GM21619 (cell line): Measurements from ENCODE around the gene MYLK.

Experiments
- ATAC-seq: cut with Tn5 transposase; IDR thresholded peaks from one replicate; pipeline ENCODE4 v1.9.1; 2021; ENCODE audit not compliant: unreplicated experiment

Gene MYLK

DNA sequence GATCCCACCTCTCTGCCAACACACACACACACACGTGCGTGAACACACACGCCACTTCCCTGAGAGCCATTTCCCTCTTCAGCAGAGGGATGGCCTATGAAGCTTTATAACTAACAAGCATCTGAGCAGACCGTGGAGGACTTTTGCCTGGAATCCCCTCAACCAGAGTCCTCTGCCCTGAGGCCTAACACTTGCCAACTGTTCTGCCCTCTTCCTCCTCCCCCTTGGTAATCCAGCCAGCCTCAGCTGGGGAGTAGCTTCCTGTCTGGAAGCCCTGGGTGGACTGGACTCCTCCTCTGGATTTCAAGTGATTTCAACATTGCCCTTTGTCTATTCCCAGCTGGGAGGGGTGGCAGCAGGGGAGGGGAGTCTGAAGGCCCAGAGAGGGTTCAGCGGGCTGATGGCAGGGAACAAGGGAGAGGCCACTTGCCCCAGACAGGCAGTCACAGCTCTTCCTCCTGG lies 230.9 kb downstream of the MYLK start:
- no peak for ATAC-seq

DNA sequence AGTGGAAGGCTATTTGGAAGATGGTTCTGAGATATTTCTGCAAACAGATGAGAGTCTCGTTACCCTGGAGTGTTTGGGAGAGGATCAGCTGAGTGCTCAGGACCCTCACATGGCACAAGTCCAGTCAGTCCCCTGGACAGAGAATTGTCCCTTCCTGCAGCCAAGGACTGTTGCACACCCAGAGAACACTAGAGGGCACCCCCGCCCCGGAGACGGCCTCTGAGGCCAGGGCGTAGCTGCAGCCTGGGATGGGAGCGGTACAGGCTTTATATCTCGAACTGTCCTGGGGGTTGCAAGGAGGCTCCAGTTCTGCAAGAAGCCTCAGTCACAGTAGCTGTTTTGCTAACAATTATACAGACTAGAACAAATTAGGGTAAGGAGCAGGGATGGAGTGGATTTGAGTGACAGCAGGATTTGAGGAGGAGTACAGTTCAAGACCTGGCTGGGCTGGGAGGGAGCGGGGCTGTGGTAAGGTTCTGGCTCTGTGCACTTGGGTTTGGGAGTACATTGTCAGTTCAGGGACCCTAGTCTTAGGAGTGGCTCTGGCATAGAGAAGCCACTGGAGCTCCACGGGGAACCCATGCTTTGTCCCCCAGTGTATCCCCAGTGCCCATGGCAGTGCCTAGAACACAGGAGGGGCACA lies 231.7 kb downstream of the MYLK start:
- no peak for ATAC-seq

DNA sequence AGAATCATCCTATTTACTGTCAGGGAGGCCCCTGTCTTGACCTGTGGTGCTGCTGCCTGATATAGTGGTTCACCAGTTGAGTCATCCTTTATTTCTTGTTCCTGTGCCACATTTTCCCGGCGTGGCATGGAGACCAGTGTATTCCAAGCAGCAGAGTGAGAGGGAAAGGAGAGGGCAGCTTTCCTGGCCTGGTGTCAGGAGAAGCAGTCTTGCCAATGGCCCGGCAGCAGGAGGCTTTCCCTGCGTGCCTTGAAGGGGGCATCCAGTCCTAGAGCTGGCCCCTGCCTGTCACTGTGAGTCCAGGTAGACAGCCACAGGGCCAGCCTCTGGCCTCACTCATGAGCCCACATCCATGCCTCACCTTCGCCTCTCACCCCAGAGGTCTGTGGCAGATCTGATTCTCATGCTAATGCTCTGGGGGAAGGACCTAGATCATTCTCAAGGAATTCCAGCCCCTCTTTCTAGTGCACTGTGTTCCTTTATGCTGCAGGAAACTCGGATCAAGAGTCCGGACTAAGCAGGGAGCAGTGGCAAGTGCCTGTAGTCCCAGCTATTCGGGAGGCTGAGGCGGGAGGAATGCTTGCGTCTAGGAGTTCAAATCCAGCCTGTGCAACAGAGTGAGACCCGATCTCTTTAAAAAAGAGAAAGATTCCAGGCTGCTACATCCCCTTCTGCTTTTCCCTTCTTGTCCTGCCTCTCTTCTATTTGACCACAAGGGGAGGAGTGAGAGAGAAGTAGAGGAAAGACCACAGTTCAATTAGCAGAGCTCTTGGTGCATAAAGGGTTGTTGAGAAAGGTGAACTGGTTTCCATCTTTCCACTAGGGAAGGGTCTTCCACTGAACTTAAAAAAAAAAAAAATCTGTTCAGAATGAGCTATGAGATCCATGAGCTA lies 232.4 kb downstream of the MYLK start:
- no peak for ATAC-seq

DNA sequence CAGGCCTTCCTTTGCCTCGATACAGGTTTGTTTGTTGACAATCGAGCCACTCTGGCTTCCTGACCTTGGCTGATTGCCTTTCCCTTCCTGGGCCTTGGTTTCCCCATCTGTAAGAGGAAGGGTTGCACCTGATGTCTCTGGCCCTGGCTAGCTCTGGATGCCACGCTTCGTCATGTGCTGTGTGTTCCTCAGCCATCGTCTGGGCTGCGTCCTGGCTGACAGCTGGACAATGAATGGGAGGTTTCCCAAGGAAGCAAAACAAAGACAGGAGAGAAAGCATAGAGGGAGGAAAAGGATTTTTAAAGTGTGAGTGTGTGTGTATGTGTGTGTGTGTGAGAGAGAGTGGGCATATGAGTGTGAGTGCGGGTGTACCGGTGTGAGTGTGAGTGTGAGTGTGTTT lies 234.0 kb downstream of the MYLK start:
- ATAC-seq, result no peak

DNA sequence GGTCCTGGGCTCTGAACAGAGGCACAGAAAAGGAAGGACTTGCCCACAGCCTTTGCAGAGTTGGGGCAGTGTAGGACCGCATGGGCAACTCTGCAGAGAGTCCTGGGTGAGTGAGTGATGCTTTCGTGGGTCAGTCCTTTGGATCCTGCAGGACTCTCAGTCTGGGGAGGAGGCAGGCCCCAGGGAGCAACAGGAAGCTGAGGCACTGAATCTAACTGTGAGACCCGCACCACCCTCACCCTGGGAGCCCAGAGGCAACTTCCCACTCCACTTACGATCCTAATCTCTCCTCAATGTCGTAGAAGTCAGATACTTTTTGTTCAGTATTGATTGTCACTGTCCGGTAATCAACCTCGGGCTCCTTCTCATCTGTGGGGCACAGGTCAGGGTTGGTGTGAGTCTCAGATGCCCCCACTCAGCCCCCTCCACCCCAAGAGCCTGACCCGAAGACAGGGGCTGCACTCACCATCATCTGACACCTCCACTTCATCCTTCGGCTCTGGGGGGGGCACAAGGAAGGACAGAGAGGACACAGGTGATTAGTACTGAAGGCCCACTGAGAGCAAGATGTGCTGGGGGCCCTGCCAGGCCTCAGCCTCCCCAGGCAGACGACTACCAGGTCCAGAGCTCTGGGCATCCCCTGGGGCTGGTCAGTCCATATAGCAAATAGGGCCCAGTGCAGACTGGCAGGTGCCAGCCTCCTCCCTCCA lies 235.3 kb downstream of the MYLK start:
- no peak for ATAC-seq

DNA sequence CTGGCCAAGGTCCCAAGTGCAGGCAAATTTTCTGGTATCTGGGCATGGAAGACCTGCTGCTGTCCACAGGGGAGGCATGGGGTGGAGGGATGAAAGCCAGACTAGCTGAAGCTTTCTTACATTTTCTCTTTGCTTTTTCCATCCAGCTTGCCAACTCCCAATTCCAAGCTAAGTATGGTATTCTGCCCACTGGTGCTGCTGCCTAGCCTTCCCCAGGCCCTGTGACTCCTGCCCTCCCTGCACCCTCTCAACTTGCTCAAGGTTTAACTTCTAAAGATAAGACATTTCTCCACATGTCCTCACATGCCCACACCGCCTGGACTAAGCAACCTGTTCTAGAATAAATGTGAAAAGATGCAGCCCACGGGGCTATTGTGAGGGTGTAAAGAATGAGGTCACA lies 239.8 kb downstream of the MYLK start:
- ATAC-seq, result no peak

DNA sequence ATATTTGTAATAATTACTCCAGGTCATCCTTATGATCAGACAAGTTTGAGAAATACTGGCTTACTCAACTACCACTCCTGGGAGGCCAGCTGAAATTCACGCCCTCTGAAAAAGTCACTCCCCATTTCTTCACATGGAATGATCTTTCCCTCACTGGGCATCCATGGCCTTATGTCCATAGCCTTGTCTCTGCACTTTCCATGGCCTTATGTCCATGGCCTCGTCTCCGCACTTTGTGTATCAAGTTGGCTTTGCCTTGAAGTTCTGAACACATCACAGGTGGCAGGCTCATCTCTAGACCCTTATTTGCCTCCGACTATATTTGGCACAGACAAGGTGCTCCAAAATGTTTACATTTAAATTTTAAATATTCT lies 241.2 kb downstream of the MYLK start:
- no peak for ATAC-seq

DNA sequence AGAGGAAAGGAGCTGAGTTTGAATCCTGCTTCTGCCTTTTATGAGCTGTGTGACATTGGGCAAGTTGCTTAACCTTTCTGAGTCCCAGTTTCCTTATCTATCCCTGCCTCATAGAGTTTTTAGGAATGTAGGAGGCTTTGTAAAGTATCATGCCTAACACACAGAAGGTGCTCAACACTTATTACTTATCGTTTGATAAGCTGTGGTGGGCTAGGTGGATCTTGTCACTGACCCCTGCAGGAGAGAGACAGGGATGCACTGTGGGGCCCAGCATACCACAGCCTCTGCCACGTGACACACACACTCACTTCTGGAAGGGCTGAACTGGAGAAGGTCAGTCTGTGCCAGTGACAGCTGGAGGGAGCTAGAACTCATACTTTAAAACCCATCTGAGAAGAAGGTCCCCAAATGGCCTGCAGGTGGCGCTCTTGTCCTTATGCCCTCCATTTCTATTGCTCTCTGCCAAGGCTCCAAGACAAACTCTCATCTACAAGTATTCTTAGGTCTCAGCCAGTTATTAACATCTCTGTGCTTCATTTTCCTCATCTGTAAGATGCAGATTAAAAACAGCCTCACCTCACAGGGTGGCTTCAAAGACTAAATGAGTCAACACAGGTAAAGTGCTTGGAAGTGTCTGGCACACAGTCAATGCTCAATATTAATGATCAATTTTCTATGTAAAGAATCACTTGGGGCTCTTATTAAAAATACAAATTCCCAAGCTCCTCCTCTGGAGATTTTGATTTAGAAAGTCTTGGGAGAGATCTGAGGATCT lies 241.8 kb downstream of the MYLK start:
- ATAC-seq, result peak; percentile 65

DNA sequence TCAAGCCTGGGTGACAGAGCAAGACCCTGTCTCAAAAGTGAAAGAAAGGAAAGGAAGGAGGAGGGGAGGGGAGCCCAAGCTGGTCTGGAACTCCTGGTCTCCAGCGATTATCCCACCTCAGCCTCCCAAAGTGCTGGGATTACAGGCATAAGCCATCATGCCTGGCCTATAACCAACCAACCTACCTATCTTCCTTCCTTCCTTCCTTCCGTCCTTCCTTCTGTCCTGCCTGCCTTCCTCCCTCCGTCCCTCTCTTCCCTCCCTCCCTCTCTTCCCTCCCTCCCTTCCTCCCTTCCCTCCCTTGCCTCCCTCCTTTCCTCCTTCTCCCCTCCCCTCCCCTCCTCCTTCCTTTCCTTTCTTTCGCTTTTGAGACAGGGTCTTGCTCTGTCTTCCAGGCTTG lies 242.6 kb downstream of the MYLK start:
- no peak for ATAC-seq

DNA sequence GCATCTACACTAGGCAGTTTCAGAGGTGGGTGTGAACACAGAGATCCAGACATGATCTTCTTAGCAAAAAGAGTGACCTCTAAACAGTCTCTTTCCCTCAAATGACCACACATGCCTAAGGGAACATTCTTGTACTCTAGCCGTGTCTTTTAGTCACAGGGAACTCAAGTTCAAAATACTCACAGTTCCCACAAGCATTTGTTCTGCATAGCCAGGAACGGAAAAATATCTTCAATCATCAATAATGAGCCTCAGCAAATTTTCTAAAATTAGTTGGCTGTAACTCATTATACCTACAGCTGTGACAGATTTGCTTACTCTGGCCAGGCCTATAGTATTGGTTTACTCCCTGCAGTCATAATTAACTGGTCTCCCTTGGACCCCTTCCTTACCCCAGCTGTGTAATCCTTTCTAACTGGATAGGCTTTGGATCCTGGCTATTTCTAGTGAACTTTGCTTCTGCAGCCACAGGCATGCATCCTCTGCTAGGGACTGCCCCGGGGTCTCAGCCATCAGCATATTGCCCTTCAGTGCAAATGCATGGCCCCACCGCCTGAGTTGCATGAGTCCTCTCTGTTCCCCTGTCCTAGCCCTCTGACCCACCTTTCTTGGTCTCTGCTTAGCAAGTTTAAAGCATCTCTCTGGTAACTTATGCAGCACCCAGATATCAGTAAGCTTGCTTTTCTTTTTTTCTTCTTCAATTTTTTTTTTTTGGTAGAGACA lies 243.2 kb downstream of the MYLK start:
- ATAC-seq, result no peak

DNA sequence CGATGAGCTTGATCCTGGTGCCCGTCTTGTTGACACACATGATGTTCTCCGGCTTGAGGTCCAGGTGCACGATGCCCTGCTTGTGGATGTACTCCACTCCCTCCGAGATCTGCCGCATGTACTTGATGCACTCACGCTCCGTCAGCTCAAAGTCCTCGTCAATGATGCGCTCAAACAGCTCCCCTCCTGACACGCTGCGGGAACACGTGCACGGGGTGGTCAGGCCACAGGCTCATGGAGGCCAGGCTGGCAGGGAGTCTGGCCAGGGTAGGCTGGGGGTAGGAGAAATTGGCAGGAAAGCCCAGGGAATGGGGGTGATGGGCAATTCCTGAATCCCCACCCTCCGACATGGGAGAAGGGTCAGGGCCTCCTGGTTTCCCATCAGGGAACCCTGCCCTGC lies 243.8 kb downstream of the MYLK start:
- no peak for ATAC-seq

DNA sequence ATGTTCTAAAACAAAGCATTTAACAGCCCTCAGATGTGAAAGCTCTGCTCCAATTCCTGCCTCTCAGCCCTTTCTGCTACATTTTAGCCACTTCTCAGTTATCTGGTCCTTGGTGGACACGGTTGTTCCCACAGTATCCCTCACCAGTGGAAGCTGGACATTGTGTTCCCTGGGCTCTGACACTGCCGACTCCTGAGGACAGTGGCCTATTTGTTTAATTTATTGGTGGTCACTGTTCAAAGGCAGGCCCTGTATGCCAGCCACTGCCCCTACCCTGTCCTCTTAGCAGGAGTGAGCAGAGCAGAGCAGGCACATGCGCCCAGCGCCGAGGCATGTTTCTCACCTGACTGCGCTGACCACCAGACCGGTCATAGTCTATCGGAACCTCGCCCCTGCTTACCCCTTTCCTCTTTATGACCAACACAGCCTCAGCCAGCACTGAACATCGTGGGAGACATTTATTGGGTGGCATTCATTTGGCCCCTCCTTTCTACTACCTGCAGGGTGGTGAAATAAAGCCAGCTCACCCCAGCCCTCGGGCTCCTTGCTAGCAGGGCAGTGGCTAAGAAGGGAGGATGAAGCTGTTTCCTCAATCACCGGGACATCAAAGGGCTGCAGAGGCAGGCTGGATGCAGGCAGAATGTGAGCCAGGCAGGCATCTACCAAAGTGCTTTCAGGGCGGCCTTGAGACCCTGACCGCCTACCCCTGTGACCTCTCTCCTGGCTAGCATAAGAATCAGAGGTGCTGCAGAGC lies 245.0 kb downstream of the MYLK start:
- no peak for ATAC-seq

DNA sequence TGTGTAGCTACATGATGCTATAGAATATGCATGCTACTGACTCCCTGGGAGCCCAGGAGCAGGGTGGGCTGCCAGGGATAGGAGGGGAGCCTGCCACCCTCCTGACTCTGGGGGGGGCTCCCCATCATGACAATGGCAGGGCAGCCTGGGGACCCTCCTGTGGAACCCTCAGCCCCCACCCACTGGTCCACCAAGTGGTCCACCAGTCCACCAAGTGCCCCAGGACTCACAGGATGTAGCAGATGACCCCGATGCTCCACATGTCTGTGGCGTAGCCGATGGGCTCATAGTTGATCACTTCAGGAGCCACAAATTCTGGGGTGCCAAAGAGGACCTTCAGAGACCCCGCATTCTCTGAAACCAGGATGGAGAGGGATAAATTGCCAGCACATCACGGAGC lies 246.3 kb downstream of the MYLK start:
- ATAC-seq, result no peak

DNA sequence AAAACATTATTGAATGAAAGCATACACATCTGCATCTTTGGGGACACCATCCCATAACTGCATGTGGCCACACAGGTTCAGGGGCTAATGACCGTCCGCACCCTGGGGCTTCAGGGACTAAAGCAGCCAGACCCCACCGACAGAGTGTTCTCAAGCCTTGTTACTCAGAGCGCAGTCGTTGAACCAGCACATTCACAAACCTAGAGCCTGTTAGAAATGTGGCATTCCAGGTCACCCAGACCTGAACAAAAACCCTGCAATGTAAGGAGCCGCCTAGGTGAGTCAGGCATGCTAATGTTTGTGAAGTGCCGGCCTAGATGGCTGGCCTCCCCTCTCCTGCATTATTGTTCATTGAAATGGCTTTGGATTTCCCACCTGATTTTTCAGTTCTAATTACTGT lies 247.0 kb downstream of the MYLK start:
- no peak for ATAC-seq

DNA sequence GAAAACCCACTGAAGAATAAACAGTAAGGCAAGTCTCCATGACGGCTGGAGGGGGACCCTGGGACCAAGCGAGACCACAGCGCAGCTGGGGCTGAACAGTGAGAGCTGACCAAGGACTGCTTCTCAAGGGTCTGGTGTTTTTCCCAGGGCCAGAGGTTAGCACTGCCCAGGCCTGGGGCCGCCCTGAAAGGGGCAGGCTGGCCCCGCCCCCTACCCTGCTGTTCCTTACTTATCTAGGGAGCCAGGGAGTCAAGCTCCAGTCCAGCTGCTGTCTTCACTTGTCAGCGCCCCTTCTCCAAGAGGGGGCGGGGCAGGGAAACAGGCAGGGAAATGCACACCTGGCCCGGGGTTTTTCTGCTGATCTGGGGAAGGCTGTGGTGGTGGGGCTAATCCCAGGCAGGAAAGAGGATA lies 247.7 kb downstream of the MYLK start:
- ATAC-seq, result no peak

DNA sequence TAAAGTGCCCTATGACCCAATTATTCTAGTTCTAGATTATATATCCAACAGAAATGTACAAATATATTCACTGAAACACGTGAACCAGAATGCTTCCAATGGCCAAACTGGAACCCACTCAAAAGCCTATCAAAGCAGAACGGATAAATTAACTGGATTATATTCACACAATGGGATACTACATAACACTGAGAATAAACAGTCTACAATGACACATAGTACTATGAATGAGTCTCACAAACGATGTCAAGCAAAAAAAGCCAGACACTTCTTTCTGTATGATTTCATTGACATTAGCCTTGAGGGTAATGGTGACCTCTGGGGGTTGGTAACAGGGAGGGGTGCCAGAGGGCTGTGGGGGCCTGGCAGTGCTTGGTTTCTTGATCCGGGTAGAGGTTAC lies 248.4 kb downstream of the MYLK start:
- no peak for ATAC-seq

DNA sequence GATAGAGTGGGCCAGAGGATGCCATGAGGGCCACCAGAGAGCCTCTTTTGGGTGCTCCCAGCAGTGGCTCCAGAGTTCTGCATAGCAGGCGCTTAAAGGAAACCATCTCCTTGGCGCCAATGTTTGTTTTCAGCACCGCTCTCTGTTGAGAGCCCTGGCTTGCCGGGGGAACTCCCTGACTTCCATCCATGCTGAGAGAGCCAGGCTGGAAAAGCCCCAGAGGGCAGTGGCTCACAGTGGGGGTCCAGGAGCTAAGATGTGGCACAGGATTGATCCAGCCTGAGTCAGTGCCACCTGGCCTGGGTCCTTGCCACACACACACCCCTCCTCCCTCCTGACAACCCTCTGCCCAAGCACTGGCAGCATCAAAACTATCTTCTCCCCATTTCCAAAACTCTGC lies 248.9 kb downstream of the MYLK start:
- no peak for ATAC-seq

DNA sequence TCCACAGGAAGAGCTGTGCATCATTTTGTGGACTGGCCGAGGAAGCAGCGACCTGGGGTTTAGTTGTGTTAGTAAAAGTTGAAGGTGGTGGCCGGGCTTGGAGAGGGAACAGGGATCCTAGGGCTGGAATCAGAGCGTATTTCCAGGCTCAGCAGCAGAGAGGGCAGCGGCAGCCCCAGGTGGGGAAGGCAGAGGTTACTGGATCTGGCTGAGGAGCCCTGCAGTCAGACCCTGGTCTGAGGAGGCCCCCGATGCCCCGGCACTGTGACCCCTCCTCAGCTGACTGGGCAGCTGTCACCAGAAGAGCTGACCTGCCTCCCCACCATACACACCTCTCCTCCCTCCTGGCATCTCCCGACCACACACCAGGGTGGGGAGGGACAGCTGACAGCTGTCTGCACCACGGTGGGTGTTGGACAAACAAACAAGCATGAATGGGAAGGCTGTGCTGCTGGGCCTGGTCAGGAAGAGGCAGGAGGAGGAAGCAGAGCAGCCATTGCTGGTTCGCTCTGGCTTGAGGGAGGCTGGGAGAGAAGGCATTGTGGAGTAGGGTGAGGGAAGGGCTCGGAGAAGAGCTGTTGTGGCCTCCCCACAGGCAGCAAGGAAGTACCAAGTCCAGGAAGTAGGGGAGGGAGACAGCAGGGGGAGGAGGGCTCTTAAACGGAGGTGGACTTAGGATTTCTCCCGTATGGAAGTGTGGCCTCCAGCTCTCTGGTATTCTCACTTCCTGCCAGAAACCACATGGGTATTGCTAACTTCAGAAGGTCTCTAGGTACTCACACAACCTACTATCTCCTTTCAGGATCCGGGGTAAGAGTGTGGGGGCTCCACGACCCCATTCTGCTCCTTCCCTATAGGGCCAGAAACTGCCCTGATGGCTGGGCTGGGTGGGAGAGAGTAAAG lies 249.7 kb downstream of the MYLK start:
- no peak for ATAC-seq

DNA sequence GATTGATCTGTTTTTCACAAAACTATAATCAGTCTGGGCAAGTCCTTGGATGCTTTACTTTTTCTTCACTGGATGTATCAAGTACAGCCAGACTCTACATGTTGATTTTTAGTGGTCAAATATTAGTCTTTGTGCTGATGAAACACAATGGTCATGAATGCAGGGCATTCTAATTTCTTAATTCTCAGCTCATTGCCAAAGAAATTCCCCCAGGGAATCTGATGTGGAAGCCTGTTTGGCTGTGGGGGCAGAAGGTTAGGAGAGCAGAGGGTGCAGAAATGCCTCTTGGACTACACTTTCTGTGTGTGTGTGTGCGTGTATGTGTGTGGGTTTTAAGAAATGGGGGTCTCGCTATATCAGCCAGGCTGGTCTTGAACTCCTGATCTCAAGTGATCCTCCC lies 250.6 kb downstream of the MYLK start:
- no peak for ATAC-seq
